CD4-positive, alpha-beta T cell treated with Interleukin-12 subunit alpha and Interleukin-12 subunit beta, for 1 hour (primary cell): ENCODE measurements around the gene NCKAP5.

Source experiments
- DNase-seq: peaks from one replicate; pipeline ENCODE4 v3.0.0-alpha.2; 2020

NCKAP5 gene

GRCh38 chr2:133568172-133568571 lies at the start of gene NCKAP5:
NCKAP5 (minus strand) TSS chr2:133568463; CDS start chr2:133517526, 50,937 bp downstream.
- DNase-seq, result no peak

DNA sequence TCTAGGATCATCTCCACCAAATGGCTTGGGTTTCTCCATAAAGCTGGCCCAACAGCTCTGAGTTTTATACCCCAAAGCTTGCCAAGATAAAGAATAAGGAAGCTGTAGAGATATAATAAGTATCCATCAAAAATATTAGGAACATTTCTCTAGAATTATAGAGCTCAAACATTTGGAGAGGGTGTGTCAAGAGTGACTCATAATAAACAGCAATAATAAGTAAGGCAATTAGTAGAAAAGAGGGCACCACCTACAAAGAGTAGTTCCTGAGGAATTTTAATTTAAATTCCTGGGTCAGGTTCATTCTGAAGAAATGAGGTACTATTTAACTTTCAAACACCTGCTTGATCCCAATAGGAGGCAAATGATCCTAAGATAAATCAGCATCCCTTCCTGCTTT lies 41.4 kb upstream of the NCKAP5 start:
- no peak for DNase-seq

GRCh38 chr2:133608291-133608690 lies 40.0 kb upstream of the NCKAP5 start:
- DNase-seq, result no peak

GRCh38 chr2:133607679-133608078 lies 39.4 kb upstream of the NCKAP5 start:
- no peak for DNase-seq

DNA sequence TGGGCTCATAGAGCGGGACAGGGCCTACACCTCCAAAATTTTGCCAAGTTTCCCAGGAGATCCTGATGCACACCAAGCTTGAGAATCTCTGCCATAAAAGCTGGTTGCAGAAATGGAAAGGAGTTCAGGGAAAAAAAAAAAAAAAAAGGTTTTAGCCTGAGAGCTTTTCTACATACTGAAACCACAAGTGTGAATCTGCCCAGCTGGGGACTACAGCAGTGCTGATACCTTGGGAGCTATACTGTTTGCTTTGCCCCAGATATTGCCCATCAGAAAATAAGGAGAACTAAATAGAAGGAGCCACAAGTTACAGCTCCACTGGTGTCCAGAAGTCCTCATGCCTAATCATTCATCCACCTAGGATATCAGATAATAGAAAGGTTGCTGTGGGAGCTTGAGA lies 38.4 kb upstream of the NCKAP5 start:
- DNase-seq, result no peak

GRCh38 chr2:133605766-133606137 lies 37.5 kb upstream of the NCKAP5 start:
- DNase-seq, result no peak

- DNase-seq, result no peak
Measured at GRCh38 chr2:133605011-133605765, 36.9 kb upstream of the NCKAP5 start.

GRCh38 chr2:133603109-133603508 lies 34.8 kb upstream of the NCKAP5 start:
- no peak for DNase-seq

- DNase-seq, result no peak
Measured at GRCh38 chr2:133602538-133602937, 34.3 kb upstream of the NCKAP5 start.

- DNase-seq, result no peak
Measured at GRCh38 chr2:133600266-133600928, 32.1 kb upstream of the NCKAP5 start.

- no peak for DNase-seq
Measured at GRCh38 chr2:133599811-133600210, 31.5 kb upstream of the NCKAP5 start.

DNA sequence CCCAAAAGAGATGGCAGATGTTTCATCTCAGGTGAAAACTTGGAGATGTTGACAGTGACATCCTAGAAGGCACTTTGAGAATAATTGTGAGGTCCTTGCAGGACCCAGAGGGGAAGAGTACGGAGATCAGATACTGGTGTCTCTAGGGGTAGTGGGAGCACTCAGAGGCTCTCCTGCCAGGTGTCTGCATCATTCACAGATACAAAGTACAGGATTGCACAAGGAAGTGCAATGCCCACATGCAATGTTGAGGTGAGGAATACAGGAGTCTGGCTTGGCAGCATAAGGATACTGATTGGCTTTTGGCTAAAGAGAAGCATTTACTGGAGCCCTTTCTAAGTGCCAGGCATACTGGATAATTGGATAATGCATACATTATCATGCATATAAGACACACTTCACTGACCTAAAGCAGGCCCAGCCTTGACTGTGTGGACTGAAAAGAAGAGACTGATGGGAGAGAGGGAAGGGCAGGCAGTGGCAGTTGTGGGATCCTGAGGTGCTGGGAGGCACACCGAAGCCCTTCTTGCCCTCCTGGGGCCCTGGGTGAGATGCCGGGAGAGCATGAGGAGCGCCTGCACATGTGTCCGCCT lies 31.0 kb upstream of the NCKAP5 start:
- DNase-seq, result no peak

DNA sequence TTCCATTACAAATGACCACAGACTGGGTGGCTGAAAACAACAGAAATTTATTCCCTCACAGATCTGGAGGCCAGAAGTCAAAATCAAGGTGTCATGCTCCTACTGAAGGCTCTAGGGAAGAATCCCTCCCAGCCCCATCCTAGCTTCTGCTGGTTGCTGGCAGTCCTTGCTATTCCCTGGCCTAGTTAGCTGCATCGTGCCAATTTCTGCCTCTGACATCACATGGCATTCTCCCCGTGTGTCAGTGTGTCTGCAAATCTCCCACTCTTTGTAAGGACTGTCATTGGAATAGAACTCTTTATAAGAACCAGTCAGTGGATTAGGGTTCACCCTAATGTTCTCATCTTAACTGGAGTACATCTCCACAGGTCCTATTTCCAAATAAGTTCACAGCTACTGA lies 30.5 kb upstream of the NCKAP5 start:
- no peak for DNase-seq

DNA sequence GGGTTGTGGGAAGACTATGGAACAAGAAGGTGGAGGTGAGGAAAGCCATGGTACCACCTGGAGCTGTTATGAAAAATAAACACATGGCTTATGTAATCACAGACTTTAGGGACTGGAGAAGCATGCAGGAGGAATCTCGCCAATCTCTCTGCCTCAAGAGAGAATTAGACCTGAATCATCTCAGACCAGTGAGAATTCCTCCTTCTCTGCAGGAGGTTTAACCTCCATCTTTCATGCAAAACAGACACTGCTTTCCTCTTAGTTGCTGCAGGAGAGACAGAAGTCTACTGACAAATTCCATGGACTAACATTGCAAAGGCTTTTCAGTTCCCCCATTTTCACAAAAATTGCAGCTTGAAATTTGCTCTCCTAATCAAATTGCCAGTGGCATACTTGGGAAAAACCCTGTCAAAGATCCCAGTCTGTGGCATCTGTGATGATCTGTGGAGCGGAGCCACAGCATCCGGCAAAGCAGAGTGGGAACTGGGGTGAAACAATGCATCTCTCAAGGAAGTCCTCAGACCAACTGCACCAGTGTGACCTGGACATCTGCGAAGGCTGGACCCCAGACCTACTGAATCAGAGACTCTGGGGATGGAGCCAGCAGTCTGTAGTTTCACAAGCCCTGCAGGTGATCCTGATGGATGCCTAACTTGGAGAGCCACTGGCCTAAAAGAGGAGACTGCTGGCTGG lies 28.6 kb upstream of the NCKAP5 start:
- DNase-seq, result no peak

- DNase-seq, result no peak
Measured at GRCh38 chr2:133591164-133591563, 22.9 kb upstream of the NCKAP5 start.

GRCh38 chr2:133589456-133589855 lies 21.2 kb upstream of the NCKAP5 start:
- DNase-seq, result no peak

DNA sequence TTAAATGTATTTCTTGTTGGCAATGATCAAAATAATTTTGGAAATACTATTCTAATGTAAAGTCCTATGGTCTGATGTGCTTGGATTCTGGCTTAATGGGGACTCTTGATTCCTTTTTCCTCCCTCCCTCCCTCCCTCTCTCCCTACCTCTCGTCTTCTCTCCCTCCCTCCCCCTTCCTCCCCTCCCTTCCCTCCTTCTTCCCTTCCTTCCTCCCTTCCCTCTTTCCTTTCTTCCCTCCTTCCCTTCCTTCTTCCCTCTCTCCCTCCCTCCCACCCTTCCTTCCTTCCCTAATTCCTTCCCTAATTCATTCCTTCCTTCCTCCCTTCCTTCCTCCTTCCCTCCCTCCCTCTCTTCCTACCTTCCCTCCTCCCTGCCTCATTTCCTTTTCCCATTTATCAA lies 19.9 kb upstream of the NCKAP5 start:
- no peak for DNase-seq

DNA sequence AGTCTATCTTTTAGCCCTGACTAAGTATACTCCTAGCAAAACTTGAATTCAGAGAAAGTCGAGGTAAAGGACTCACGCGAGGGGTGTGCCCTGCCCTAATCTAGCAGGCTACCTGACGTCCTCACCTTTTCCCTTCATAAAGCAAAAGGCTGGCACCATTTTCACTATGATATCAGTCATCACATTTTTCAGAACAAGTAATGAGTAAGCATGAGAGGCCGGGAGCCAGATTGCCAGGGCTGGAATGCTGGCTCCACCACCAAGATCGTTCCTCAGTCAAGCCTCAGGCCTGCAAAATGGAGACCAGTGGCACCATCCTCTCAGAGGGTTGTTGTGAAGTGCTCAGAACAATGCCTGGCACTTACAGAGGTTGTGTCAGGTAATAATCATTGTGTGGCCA lies 18.7 kb upstream of the NCKAP5 start:
- no peak for DNase-seq

GRCh38 chr2:133581010-133581760 lies 12.9 kb upstream of the NCKAP5 start:
- DNase-seq, result no peak

DNA sequence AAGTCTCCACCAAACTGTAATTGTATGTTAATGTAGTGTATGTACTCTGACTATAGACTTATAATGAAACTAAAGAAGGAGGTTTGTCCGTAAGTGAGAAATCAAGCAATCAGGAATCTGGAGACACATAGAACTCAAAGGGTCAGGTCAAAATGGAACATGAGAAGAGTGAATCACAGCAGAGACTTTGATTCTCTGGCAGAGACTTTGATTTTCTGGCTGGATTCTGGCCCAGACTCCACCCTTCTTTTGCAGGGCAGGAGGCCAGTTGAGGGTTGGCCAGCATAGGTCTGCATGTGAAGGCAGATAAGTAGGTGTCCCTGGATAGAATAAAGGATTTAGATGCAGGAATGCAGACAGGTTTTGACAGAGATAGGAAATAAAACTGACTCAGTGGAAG lies 11.0 kb upstream of the NCKAP5 start:
- no peak for DNase-seq

DNA sequence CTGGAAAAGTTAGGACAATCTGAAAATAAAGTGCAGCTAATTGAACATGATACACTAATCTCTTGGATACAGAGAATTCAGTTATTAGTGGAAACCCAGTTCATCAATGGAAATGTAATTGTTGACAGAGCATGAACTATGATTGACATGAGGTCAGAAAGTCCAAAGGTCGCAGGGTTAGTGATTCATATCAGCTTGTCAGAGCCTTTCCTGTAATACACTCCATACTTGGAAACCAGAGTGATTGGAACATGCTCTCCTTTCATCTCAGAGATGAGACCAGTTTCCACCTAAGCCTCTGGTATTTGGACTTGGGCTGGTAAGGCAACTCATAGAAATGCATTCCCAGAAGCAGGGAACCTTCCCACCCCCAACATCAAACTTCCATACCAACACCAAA lies 8.5 kb upstream of the NCKAP5 start:
- no peak for DNase-seq

GRCh38 chr2:133574620-133575019 lies 6.4 kb upstream of the NCKAP5 start:
- DNase-seq, result no peak

- DNase-seq, result no peak
Measured at GRCh38 chr2:133574186-133574585, 5.9 kb upstream of the NCKAP5 start.
